Hepatocyte (in vitro differentiated cells): Measurements from ENCODE around the gene TGFBR3L. TPM values are rescaled to one million over a fixed set of nuclear protein-coding genes. Genes with fewer than 3 reads are reported as not detected.

Source experiments
- DNase-seq: peaks from one replicate; pipeline ENCODE4 v3.0.0-alpha.2; 2016; ENCODE audit warnings: low spot score
- H2AFZ ChIP-seq: fragments of 200-600 bp; sonication (generic); 2 replicates; pipeline ENCODE4 v1.6.0; 2016; ENCODE audit warnings: antibody characterized with exemption, mild to moderate bottlenecking
- H3K27ac ChIP-seq: fragments of 200-600 bp; sonication (generic); 2 replicates; pipeline ENCODE4 v1.5.1; 2016; ENCODE audit warnings: mild to moderate bottlenecking
- H3K27me3 ChIP-seq: fragments of 200-600 bp; sonication (generic); 2 replicates; pipeline ENCODE4 v1.6.1; 2016
- H3K36me3 ChIP-seq: fragments of 200-600 bp; sonication (generic); replicated peaks from 2 replicates; pipeline ENCODE4 v1.5.1; 2016; ENCODE audit warnings: low read depth; ENCODE audit not compliant: insufficient read depth
- H3K4me1 ChIP-seq: fragments of 200-600 bp; sonication (generic); 2 replicates; pipeline ENCODE4 v1.5.1; 2016; ENCODE audit warnings: mild to moderate bottlenecking, moderate library complexity; ENCODE audit not compliant: insufficient read depth
- H3K4me2 ChIP-seq: fragments of 200-600 bp; sonication (generic); 2 replicates; pipeline ENCODE4 v1.6.0; 2016
- H3K4me3 ChIP-seq: fragments of 200-600 bp; sonication (generic); 2 replicates; pipeline ENCODE4 v1.5.1; 2016; ENCODE audit warnings: mild to moderate bottlenecking
- H3K79me2 ChIP-seq: fragments of 200-600 bp; sonication (generic); 2 replicates; pipeline ENCODE4 v1.6.0; 2017; ENCODE audit warnings: mild to moderate bottlenecking
- H3K9me2 ChIP-seq: fragments of 200-600 bp; sonication (generic); replicated peaks from 2 replicates; pipeline ENCODE4 v1.6.0; 2017; ENCODE audit warnings: mild to moderate bottlenecking; ENCODE audit not compliant: insufficient read depth
- H3K9me3 ChIP-seq: fragments of 200-600 bp; sonication (generic); 2 replicates; pipeline ENCODE4 v1.5.1; 2016; ENCODE audit warnings: low read depth, mild to moderate bottlenecking
- H4K20me1 ChIP-seq: fragments of 200-600 bp; sonication (generic); 2 replicates; pipeline ENCODE4 v1.6.0; 2016; ENCODE audit warnings: mild to moderate bottlenecking; ENCODE audit not compliant: insufficient read depth, poor library complexity, severe bottlenecking
- CTCF ChIP-seq: fragments of 200-600 bp; sonication (generic); IDR thresholded peaks from 2 replicates; pipeline ENCODE4 v1.5.1; 2016; ENCODE audit warnings: antibody characterized with exemption, mild to moderate bottlenecking; ENCODE audit not compliant: poor library complexity
- EZH2 ChIP-seq: fragments of 200-600 bp; sonication (generic); IDR thresholded peaks from 2 replicates; pipeline ENCODE4 v1.6.1; 2016; ENCODE audit warnings: antibody characterized with exemption, mild to moderate bottlenecking, borderline replicate concordance
- EZH2phosphoT487 ChIP-seq: fragments of 200-600 bp; sonication (generic); IDR thresholded peaks from one replicate; pipeline ENCODE4 v1.6.1; 2018; ENCODE audit warnings: antibody characterized with exemption, mild to moderate bottlenecking, low read depth, moderate library complexity; ENCODE audit not compliant: unreplicated experiment, severe bottlenecking
- WGBS: methylation state at CpG from one replicate; pipeline ENCODE4 v1.1.6; 2016; ENCODE audit warnings: low lambda C conversion rate; ENCODE audit errors: missing lambda C conversion rate; 5-methylcytosine and 5-hydroxymethylcytosine counted together
- polyA plus RNA-seq: library from polyadenylated mRNA; unstranded; fragments of >200 nt; fragmentation: Nextera tagmentation; extraction: Ambion mirVana; gene quantifications from 2 replicates; pipeline ENCODE4 v1.2.1, GENCODE V29; 2016
- total RNA-seq: library from RNA; depleted of rRNA; stranded (reverse); fragments of >200 nt; gene quantifications from 2 replicates; pipeline ENCODE4 v1.2.3, GENCODE V29; 2014

TGFBR3L gene
- total and polyA plus RNA-seq, 2 experiments from 2014 or later = 8.5 TPM; not detected in 1

- Histone ChIP-seq H3K36me3 (no peaks in the 10 kb centered on the region), H3K79me2 (no peaks in the 10 kb centered on the region), H3K27ac (no peak overlapping the region), H3K9me3 (no peaks in the 10 kb centered on the region), H3K27me3 (peaks cover 17% of the 10 kb centered on the region), H4K20me1 (no peaks in the 10 kb centered on the region), H3K4me2 (peak overlapping the region; percentile 72), H3K4me3 (no peak overlapping the region), H3K4me1 (peaks cover 4% of the 10 kb centered on the region), H2AFZ (no peak overlapping the region), H3K9me2 (no peaks in the 10 kb centered on the region)
- 41% methylated on average over 23 of the region's 33 CpGs for WGBS
- TF ChIP-seq EZH2 (no peak), EZH2phosphoT487 (no peak), CTCF (no peak)
- DNase-seq = peak; percentile 91
Observed at GRCh38 chr19:7871437-7872305, 43.0 kb upstream of the TGFBR3L start.

GRCh38 chr19:7872306-7873204 lies 42.1 kb upstream of the TGFBR3L start:
- H3K4me1 ChIP-seq = peaks cover 4% of the 10 kb centered on the region
- no peak overlapping the region for H2AFZ ChIP-seq
- H3K4me2 ChIP-seq = peak overlapping the region; percentile 72
- H3K9me3 ChIP-seq = no peaks in the 10 kb centered on the region
- no peak overlapping the region for H3K27ac ChIP-seq
- DNase-seq = peak; percentile 3
- 80% methylated on average over 44 of the region's 47 CpGs for WGBS
- no peak for TF ChIP-seq EZH2
- TF ChIP-seq EZH2phosphoT487 = no peak
- no peak for TF ChIP-seq CTCF
- no peak overlapping the region for H3K4me3 ChIP-seq
- no peaks in the 10 kb centered on the region for H3K36me3 ChIP-seq
- H3K79me2 ChIP-seq = no peaks in the 10 kb centered on the region
- H3K27me3 ChIP-seq = peaks cover 17% of the 10 kb centered on the region
- H4K20me1 ChIP-seq = no peaks in the 10 kb centered on the region
- H3K9me2 ChIP-seq = no peaks in the 10 kb centered on the region

GRCh38 chr19:7873304-7874075 lies 41.1 kb upstream of the TGFBR3L start:
- WGBS = 38% methylated on average over 4 of the region's 53 CpGs
- H4K20me1 ChIP-seq = no peaks in the 10 kb centered on the region
- H3K27ac ChIP-seq = no peak overlapping the region
- H3K4me1 ChIP-seq = peaks cover 4% of the 10 kb centered on the region
- H3K4me3 ChIP-seq = peak overlapping the region; percentile 27
- TF ChIP-seq EZH2phosphoT487 = no peak
- TF ChIP-seq CTCF = no peak
- TF ChIP-seq EZH2 = no peak
- H3K9me2 ChIP-seq = no peaks in the 10 kb centered on the region
- no peaks in the 10 kb centered on the region for H3K36me3 ChIP-seq
- H3K27me3 ChIP-seq = peaks cover 17% of the 10 kb centered on the region
- peak overlapping the region; percentile 52 for H2AFZ ChIP-seq
- H3K79me2 ChIP-seq = no peaks in the 10 kb centered on the region
- peak overlapping the region; percentile 91 for H3K4me2 ChIP-seq
- peak; percentile 25 for DNase-seq
- H3K9me3 ChIP-seq = no peaks in the 10 kb centered on the region
